GM18868 (cell line): Measurements from ENCODE around the gene TNN.

ENCODE experiments used
- ATAC-seq: cut with Tn5 transposase; IDR thresholded peaks from one replicate; pipeline ENCODE4 v1.9.1; 2021; ENCODE audit warnings: mild to moderate bottlenecking, moderate library complexity; ENCODE audit not compliant: unreplicated experiment

The TNN gene

DNA sequence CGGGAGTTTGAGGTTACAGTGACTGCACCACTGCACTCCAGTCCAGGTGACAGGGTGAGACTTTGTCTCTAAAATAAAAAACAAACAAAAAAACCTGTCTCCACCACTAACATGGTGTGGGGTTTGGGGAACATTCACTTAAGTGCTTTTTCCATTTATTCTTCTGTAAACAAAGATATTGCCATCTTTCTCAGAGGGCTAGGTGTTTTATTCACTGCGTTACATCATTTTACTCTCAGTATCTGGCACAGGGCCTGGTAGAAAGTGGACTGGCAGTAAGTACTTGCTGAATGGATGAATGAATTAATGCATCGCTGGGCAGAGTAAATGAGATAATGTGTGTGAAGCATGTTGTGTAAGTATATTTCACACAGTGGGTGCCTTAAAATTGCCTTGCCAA lies 104.9 kb downstream of the TNN start:
- no peak for ATAC-seq

DNA sequence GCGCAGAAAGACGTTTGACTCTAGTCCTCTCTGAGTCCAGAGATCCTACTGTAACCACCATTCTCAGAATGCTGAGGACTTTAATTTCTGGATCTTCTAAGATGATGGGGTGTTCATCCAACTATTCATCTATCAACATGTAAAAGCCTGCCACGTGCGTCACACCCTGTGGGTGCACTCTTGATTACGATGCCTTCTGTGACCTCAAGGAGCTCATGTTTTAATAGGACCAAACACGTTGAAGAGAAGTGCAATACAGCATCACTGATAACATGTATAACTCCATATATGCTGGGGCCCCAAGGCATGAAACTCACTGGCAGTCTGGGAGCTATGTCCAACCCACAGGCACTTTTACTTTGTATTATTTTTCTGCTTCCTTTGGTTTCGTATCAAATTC lies 105.9 kb downstream of the TNN start:
- ATAC-seq = no peak

DNA sequence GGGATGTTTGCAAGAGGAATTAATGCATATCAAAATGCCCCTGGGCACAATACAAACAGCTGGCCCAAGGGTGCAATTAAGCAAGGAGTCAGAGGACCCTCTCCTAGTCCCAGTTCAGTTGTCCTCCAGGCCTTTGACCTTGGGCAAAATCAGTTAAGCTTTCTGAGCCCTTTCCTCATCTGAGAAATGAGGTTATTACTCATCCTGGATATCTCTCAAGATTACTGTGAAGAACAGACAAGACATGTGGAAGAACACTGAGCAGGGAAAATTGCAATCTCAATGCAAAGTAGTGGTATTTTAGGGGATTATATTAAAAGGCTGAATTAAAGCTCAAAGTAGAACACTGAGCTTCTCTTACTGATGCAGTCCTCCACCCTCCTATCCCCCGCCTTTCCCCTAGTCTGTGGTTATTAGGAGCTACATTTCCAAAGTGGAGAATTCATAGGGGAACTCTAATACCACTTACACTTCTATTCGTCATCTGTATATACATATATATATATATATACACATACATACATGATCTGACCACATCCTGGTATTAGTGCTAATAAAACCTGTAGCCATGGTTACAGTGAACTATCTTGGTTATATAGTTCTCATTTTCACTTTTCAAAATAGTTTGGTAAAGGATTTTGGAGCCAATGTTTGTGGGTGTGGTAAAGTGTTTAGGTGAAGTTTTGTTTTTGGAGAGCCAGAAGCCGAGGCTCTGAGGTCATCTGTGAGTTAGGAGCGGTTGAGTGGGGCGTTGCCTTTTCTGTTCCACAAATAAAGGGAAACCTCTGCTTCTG lies 106.9 kb downstream of the TNN start:
- ATAC-seq = peak; percentile 89

DNA sequence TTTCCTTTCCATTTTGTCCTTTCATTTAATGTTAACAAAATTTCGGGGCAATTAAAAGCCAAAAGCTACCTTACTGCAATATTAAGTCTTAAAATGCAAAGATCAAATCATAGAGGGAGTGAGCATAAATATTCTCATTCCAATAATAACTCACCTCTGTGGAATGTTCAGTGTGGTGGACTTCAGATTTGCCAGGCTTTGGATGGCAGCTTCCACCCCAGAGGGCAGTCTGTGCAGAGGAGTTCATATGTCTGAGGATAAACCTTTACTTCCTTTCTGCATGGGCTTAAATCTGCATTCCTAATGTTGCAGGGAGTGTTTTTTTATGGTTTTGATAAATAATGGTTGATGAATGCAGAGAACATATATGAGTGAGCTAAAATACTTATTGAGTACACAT lies 108.6 kb downstream of the TNN start:
- ATAC-seq = no peak

DNA sequence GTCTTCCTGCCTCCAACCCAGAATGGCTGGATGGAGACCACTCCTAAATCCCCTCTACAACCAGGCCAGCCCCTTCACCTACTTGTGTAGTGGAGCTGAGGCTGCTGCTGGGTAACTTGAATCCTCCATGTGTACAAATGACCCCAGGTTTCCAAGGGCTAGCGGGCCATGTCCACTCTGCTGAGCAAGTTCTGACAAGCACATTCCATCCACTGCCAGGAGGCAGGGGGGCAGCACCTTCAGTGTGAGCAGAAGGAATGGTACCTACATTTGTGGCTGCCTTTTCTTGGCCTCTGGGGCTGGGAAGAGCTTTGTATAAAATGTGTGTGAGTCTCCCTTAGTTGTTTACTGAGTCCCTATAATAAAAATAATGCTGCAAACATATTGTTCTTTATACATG lies 110.4 kb downstream of the TNN start:
- ATAC-seq = no peak

DNA sequence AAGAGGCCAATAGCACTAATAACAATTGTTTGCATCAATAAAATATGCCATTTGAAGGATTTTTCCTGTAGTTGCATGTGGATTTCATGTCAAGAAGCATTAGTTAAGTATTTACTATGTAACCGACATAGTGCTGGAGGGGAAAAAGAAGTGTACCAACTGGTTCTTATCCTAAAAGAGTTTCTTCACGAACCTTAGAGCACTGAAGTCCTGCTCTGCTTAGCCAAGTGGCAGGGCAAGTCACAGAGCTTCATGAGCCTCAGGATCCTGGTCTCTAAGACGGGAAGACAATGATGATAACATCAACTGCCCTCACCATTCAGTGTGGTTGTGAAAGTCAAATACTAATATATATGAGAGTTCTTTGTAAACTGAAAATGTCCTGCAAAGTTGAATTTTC lies 110.8 kb downstream of the TNN start:
- ATAC-seq = no peak

DNA sequence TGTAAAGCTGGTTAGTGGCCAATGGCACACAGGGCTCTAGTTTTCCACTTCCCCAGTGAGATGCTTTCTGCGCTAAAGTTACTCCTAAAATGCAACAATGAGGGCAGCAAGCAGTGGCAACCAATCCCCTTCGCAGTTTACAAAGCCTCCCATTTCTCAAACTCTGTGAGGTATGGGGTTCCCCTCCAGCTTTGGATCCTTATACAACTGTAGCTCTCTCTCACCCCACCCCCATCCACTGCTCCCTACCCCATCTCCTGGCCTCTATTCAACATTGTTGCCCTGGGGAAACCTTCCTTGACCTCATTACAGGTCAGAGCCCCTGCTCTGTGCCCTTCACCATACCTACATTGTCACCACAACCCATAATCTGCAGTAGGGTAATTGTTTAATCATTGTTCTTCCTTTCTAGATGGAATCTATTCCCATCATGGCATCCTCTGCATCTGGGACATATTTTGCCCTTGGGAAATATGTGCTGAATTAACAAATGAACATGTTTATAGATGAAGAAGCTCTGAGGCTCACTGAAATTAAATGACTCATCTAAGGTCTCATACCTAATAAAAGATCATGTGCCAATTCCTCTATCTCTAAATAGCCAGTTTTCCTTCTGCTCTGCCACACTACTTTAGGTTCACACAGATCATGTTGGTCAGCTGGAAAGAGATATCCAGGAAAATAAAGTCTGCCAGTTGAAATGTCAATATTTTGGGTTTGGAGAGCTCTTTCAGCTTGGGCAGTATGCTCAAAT lies 112.4 kb downstream of the TNN start:
- peak; percentile 44 for ATAC-seq

DNA sequence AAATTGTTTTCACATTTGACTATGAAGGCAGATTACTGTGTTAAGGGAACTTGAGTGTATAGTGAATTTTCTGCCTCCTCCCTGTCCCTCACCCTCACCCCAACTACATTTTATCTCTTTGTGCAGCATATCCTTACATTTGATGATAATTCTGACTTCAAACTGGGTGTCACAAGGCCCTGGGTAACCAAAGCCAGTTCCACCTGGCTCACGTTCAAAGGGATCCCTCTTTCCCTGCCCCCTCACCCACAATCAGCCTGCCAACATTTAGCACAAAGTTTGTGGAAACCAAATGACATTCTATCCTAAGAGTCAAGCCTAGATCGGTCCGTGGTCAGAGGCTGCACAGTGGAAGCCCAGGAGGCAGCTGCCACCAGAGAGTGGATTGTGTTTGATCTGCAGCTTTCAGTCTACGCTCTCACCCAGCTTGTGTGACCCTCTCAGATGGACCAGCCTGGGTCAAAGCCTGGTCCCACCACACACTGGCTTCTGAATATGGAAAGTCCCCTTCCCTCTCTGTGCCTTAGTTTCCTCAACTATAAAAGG lies 114.6 kb downstream of the TNN start:
- no peak for ATAC-seq

DNA sequence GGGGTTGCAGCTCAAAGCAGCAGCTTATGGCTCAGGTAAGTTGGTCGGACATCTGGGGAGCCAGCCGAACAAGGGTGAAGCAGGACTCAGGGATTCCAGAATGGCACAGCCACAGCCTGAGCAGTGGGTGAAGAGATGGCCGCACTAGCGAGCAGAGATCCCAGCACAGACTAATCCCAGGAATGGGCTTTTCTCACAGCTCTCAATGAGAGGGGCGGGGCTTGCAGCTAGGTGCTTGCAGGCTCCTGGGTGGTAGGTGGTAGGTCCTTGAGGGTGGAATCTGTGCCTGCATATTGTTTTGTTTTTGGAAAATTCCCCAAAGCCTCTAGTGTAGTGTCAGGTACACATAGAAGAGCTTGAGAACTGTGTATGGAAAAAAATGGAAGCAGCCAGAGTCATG lies 116.0 kb downstream of the TNN start:
- no peak for ATAC-seq

DNA sequence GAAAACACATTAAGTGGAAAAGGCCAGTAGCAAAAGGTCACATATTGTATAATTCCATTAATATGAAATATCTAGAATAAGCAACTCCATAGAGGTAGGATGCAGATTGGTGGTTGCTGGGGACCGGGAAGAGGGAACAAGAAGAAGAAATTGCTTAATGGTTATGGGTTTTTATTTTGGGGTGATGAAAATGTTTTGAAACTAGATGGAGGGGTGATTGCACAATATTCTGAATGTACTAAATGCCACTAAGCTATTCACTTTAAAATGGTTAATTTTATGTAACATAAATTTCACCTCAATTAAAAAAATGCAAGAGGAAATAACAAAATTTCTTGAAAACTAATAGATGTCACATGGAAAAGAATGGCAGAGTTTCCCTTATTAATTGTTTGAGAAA lies 118.3 kb downstream of the TNN start:
- no peak for ATAC-seq

DNA sequence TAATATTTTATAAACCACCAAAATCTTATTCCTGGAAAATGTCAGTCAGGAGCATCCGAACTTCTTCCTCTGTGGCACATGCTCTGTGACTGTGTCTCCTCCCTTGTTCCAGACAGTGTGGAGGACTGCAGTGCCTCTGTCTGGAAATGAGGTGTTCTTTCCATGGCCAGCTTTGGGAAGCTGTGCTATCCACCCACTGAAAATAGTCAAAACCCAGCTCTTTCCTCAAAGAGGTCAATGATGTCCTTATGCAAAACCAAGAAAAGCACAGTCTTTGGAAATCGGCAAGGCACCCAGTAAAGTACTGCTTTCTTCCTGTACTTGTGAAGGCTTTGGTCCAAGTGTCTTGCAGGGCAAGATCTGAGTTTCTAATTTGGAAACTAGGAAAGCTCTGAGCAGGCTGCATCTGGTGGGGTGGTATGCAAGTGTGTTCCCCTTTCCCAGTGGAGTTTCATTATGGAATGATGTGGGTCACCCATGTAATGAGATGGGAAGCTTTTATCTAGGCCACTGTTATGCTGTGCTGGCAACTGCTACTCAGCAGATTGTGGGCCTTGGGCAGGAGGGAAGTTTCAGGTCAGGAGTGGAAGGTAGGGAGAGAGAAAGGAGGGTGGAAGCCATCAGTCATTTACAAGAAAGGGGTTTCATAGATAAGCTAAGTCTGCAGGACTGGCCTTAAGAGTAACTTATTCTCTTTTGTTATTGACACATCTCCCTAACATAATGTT lies 119.0 kb downstream of the TNN start:
- no peak for ATAC-seq

DNA sequence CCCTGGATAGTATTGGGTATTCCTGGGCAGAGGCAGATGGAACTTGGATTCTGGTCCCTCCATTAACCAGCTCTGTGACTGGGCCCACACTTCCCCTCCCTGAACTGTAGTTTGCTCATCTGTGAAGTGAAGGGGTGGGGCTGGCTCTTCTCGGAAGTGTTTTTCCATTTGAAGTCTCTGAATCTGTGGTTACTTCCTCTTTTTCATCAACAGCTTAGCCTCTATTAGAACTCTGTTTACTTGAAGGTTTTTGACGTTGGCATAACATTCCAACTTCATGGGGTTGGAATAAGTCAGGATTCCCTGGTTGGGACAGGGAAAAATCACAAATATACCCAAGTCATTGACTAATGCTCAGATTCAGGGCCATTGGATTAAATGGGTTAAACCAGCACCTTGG lies 121.3 kb downstream of the TNN start:
- ATAC-seq = peak; percentile 78

DNA sequence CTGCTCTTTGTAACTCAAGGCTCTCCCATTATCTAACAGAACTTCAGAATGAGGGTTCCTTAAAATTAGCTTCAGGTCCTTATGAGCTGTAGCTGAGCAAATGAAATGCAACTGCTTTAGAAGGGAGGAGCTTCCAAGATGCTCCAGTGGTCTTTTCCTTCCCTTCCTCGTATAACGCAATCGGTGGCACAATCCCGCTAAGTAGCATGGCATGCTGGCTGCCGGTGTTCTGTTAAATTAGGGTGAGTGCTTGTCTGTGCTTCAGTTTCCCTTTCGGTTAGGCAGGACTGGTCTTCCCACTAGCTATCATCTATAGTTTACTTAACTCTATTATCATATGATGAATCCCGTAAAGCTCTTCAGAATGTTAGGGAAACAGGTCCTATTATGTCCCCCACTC lies 124.0 kb downstream of the TNN start:
- ATAC-seq = peak; percentile 25

DNA sequence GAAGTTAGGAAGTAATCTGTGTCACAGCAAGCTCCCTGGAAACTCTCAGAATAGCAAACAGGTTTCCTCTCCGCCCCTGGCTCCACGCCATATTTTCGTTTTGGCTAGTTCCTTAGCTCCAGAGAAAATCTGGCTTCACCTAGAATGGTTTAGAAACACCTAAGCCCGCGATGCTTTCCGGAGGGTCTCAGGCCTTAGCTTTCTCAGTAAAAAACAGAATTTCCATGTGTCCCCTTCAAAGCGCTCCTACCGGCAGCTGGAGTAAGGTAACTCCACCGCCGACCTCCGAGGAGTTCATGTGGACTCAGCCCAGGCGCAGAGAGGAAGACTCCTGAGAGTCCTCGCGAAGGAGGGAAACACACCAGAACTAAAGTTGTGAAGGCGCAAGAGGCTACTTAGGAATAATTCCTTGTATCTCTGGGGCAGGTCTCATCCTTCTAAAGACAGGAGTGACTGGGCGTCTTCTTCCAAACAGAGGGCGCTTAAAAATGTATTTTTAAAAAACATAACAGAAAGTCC lies 124.5 kb downstream of the TNN start:
- no peak for ATAC-seq

DNA sequence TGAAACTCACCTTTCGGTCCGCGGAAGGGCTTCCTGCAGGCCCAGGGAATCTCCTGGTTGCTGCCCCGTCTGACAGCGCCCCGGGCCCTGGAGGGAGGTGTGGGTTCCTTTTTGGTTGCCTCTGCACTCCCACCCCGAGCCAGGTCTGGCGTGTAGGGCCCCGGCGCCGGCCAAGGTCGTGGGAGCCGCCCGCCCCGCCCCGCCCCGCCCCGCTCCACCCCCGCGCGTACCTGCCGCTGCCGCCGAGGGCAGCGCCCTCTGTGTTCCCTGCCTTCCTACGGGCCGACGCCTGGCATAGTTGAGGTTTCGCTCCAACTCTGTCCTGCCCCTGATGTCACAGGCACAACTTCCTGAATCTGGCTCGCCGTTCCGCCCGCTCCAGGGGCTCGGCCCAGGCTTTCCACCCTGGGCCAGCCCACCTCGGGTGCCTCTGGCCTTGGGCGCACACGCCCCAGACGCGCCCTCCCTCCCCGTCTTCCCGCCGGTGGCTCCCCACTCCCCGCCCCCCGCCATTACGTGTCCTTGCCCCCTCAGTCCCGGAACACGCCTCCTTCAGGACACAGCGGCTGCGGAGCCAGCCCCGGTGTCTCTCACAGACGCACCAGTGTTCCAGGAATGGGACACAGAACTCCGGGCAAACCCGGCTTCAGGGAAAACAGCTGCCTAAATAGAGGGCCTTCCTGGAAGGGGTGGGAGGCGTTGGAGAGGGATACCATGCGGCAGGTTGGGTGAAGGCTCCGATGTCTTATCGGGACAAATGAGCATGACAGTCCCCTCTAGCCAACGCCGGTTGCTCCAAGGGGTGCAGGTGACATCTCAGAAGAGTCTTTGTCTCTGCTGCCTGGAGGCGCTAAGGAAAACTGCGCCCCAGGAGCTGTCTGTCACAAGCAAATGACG lies 125.2 kb downstream of the TNN start, which contains the start of gene KIAA0040:
Gene KIAA0040, minus strand, starts transcription at position 147 of the 897 bp plus-strand sequence. CDS start 31,763 bp downstream, outside the sequence.
- peak; percentile 39 for ATAC-seq

DNA sequence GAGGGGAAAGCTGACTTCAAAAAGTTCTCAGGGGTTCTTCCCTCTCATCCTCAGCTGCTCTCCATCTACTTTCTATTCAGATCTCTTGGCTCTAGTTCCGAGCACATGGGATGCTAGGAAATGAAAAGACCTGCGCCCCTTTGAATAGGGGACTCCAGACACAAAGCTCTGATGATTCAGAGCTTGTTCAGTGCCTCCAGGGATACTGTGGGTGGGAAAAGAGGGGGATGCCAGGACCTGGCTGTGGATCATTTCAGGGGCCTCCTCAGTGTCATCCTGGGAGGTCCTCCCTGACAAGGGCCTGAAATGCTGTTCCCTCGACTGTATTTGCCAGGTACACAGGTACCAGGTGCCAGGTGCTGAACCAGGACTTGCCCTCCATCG lies 125.9 kb downstream of the TNN start:
- no peak for ATAC-seq

DNA sequence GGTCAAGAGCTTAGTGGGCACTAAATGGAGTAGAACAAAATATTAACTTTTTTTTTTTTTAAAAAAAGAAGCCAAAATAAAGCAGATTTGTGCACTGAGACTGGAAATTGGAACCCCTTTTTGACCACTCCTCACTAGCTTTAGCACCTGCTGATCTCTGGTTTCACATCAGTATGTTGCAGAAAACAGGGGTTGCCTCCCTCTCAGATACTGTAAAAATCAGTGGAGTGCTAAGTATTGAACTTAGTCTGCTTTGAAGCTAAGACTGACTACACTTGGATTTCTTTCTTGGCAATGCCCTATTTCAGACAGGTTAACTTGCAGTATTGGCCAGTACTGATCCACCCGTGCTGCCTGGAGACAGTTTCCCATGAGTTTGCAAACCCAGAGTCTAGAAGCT lies 127.6 kb downstream of the TNN start:
- peak; percentile 41 for ATAC-seq

DNA sequence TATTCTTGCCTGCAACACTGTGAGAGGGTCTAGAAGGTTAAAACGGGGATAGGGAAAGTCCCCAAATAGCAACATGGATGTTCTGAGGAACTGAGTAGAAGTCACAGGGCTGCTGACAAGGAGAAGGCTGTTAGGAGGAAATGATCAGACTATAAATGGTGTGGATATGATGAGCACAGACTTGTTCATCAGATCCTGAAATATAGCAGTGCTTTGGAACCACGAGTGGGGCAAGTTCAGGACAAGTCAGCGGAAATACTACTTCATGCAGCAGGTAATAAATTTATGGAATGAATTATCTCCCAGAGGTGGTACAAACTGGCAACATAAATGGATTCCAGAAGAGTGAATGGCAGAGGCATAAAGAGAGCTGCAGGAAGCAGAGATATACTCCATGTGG lies 128.2 kb downstream of the TNN start:
- no peak for ATAC-seq

DNA sequence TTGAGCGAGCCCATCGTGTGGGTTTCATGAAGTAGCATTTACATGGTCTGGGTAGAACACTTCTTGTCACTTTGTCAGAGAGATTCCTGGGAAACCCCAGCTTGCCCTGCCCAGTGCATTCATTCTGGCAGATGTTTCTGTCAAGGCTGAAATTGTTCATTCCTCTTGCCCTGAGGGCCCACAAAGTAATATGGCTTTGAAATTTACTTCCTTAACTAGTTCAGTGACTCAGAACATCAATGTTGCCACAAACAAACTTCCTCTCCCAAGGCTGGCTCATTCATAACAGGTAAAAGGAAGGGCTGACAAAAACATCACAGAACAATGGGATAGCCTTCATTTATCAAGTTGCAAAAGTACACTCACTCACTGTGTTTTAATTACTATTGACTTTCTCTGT lies 129.9 kb downstream of the TNN start:
- peak; percentile 32 for ATAC-seq
